EL (cell line): Measurements from ENCODE around the gene PLCB4.

ENCODE experiments used
- DNase-seq: peaks from one replicate; pipeline ENCODE4 v3.0.0-alpha.2; 2016

PLCB4 gene

GRCh38 chr20:9185511-9185910 lies 116.6 kb downstream of the PLCB4 start:
- peak; percentile 84 for DNase-seq

- DNase-seq = no peak
Observed at GRCh38 chr20:9186396-9186795, 117.5 kb downstream of the PLCB4 start.

GRCh38 chr20:9195031-9195430 lies 126.1 kb downstream of the PLCB4 start:
- DNase-seq = no peak

- DNase-seq = no peak
Observed at GRCh38 chr20:9196110-9196509, 127.2 kb downstream of the PLCB4 start.

GRCh38 chr20:9198460-9198859 lies 129.6 kb downstream of the PLCB4 start:
- DNase-seq = no peak

- DNase-seq = no peak
Observed at GRCh38 chr20:9200196-9200595, 131.3 kb downstream of the PLCB4 start.

GRCh38 chr20:9200620-9201019 lies 131.7 kb downstream of the PLCB4 start:
- DNase-seq = peak; percentile 97

GRCh38 chr20:9202420-9203080 lies 133.7 kb downstream of the PLCB4 start:
- peak; percentile 36 for DNase-seq

- peak; percentile 59 for DNase-seq
Observed at GRCh38 chr20:9203081-9203447, 134.2 kb downstream of the PLCB4 start.

GRCh38 chr20:9204979-9205378 lies 136.1 kb downstream of the PLCB4 start:
- DNase-seq = no peak

- DNase-seq = no peak
Observed at GRCh38 chr20:9206486-9206885, 137.6 kb downstream of the PLCB4 start.

GRCh38 chr20:9207253-9207652 lies 138.4 kb downstream of the PLCB4 start:
- no peak for DNase-seq

- no peak for DNase-seq
Observed at GRCh38 chr20:9210356-9210755, 141.5 kb downstream of the PLCB4 start.

GRCh38 chr20:9211016-9211760 lies 142.3 kb downstream of the PLCB4 start:
- DNase-seq = no peak

GRCh38 chr20:9212735-9213134 lies 143.8 kb downstream of the PLCB4 start:
- no peak for DNase-seq

- DNase-seq = peak; percentile 53
Observed at GRCh38 chr20:9214685-9215084, 145.8 kb downstream of the PLCB4 start.

- no peak for DNase-seq
Observed at GRCh38 chr20:9215539-9215938, 146.7 kb downstream of the PLCB4 start.

- DNase-seq = peak; percentile 35
Observed at GRCh38 chr20:9218531-9218961, 149.7 kb downstream of the PLCB4 start.

- peak; percentile 69 for DNase-seq
Observed at GRCh38 chr20:9220874-9221547, 152.1 kb downstream of the PLCB4 start.

GRCh38 chr20:9223296-9223695 lies 154.4 kb downstream of the PLCB4 start:
- DNase-seq = no peak

- DNase-seq = no peak
Observed at GRCh38 chr20:9225879-9226278, 157.0 kb downstream of the PLCB4 start.

- no peak for DNase-seq
Observed at GRCh38 chr20:9227896-9228615, 159.2 kb downstream of the PLCB4 start.

GRCh38 chr20:9228774-9229450 lies 160.0 kb downstream of the PLCB4 start:
- DNase-seq = no peak
